ENCODE results near the gene HAT1. TPM values are rescaled to one million over a fixed set of nuclear protein-coding genes. Genes with fewer than 3 reads are reported as not detected.

The HAT1 gene
- total RNA-seq, 1 experiment from 2014 or later, result 74.3 TPM

GRCh38 chr2:171889808-171890207, 32.5 kb upstream of the HAT1 start:
- intact Hi-C loops (cut with micrococcal nuclease; ENCODE audit: unreplicated experiment), result loop anchor here (5.0 kb wide), 1 partner anchor 212 kb away; the partner anchor contains the start of gene DLX2
- no peaks in the 10 kb centered on the region for H3K36me3 Mint-ChIP-seq (ENCODE audit: insufficient read depth, unreplicated experiment)

GRCh38 chr2:171893196-171893823, 29.0 kb upstream of the HAT1 start:
- peak; percentile 41 to 42 for DNase-seq

More at GRCh38 chr2:171889808-171890207, 32.5 kb upstream of the HAT1 start:
- Histone ChIP-seq H3K27me3 (replicated peaks; ENCODE audit: control insufficient read depth, insufficient read depth, low read length) (no peaks in the 10 kb centered on the region), H3K36me3 (ENCODE audit: control insufficient read depth, insufficient read depth, low read length) (no peaks in the 10 kb centered on the region), H3K4me1 (peaks cover 8% of the 10 kb centered on the region), H3K9me3 (no peaks in the 10 kb centered on the region), H3K4me3 (ENCODE audit: low read depth, low read length) (no peak overlapping the region)
- peaks cover 11% of the 10 kb centered on the region for H3K4me1 Mint-ChIP-seq (ENCODE audit: low read depth, unreplicated experiment)
- H3K4me3 Mint-ChIP-seq (ENCODE audit: unreplicated experiment), result no peak overlapping the region
- no peaks in the 10 kb centered on the region for H3K9me3 Mint-ChIP-seq (ENCODE audit: unreplicated experiment)
- ChIA-PET CTCF (no interaction called here), POLR2A (no interaction called here)
- TF ChIP-seq CTCF (IDR thresholded peaks at IDR 0.05; ENCODE audit: insufficient read depth in 1 of 2, low read depth in 1 of 2, low read length in 1 of 2, severe bottlenecking in 1 of 2, unreplicated experiment in 1 of 2), result no peak
- no peak overlapping the region for H3K27ac Mint-ChIP-seq (ENCODE audit: unreplicated experiment)
- DNase-seq, result no peak
- no TSS peak for BruUV-seq (replicated peaks)
- peaks cover 5% of the 10 kb centered on the region for H3K27me3 Mint-ChIP-seq (ENCODE audit: insufficient read depth, unreplicated experiment)

More at GRCh38 chr2:171893196-171893823, 29.0 kb upstream of the HAT1 start:
- CTCF ChIA-PET, result interaction anchor here (0.6 to 1.3 kb wide), 3 partner anchors 10 to 235 kb away, joined by 3 to 6 read pairs (median 4); partner anchors contain the start of gene HAT1
- Histone ChIP-seq H3K9me3 (peaks cover 2% of the 10 kb centered on the region; the same call in 1 of the 2 replicates), H3K4me3 (ENCODE audit: low read depth, low read length) (peak overlapping the region; percentile 60), H3K36me3 (ENCODE audit: control insufficient read depth, insufficient read depth, low read length) (no peaks in the 10 kb centered on the region), H3K4me1 (peaks cover 8% of the 10 kb centered on the region), H3K27me3 (replicated peaks; ENCODE audit: control insufficient read depth, insufficient read depth, low read length) (no peaks in the 10 kb centered on the region)
- POLR2A ChIA-PET, result interaction anchor here (0.7 to 1.9 kb wide), 2 partner anchors 29 to 179 kb away, joined by 3 to 11 read pairs; partner anchors contain the start of gene HAT1
- TF ChIP-seq CTCF (IDR thresholded peaks at IDR 0.05; ENCODE audit: insufficient read depth in 1 of 2, low read depth in 1 of 2, low read length in 1 of 2, severe bottlenecking in 1 of 2, unreplicated experiment in 1 of 2), result no peak
- Mint-ChIP-seq H3K27ac (ENCODE audit: unreplicated experiment) (no peak overlapping the region), H3K27me3 (ENCODE audit: insufficient read depth, unreplicated experiment) (peaks cover 8% of the 10 kb centered on the region), H3K36me3 (ENCODE audit: insufficient read depth, unreplicated experiment) (no peaks in the 10 kb centered on the region), H3K4me3 (ENCODE audit: unreplicated experiment) (peak overlapping the region; percentile 86), H3K4me1 (ENCODE audit: low read depth, unreplicated experiment) (peaks cover 14% of the 10 kb centered on the region), H3K9me3 (ENCODE audit: unreplicated experiment) (peaks cover 7% of the 10 kb centered on the region)
- BruUV-seq (replicated peaks), result no TSS peak
- intact Hi-C loops (cut with micrococcal nuclease; ENCODE audit: unreplicated experiment), result loop anchor here (5.0 kb wide), 1 partner anchor 209 kb away; the partner anchor contains the start of gene DLX2

All from Caco-2 (cell line).